ENCODE data around the gene MSMP.

The MSMP gene

GRCh38 chr9:35783418-35783817 lies 29.3 kb upstream of the MSMP start:
- Mint-ChIP-seq H3K4me1 (no peaks in the 10 kb centered on the region), H3K27me3 (no peaks in the 10 kb centered on the region), H3K9me3 (peaks cover 4% of the 10 kb centered on the region), H3K4me3 (no peak overlapping the region), H3K36me3 (ENCODE audit: low read depth) (peaks cover 32% of the 10 kb centered on the region), H3K27ac (no peak overlapping the region)
- DNase-seq (no peak), ATAC-seq (no peak)

GRCh38 chr9:35781066-35781465 lies 27.0 kb upstream of the MSMP start:
- H3K27me3 Mint-ChIP-seq, result no peaks in the 10 kb centered on the region
- peaks cover 4% of the 10 kb centered on the region for H3K9me3 Mint-ChIP-seq

GRCh38 chr9:35778496-35778895 lies 24.4 kb upstream of the MSMP start:
- DNase-seq (no peak), ATAC-seq (no peak)
- H3K9me3 Mint-ChIP-seq, result peaks cover 3% of the 10 kb centered on the region
- no peak overlapping the region for H3K27ac Mint-ChIP-seq
- no peak overlapping the region for H3K4me3 Mint-ChIP-seq
- H3K36me3 Mint-ChIP-seq (ENCODE audit: low read depth), result peaks cover 18% of the 10 kb centered on the region
- H3K4me1 Mint-ChIP-seq, result peaks cover 4% of the 10 kb centered on the region
- H3K27me3 Mint-ChIP-seq, result no peaks in the 10 kb centered on the region

More at GRCh38 chr9:35781066-35781465, 27.0 kb upstream of the MSMP start:
- Mint-ChIP-seq H3K36me3 (ENCODE audit: low read depth) (peaks cover 31% of the 10 kb centered on the region), H3K27ac (no peak overlapping the region), H3K4me3 (no peak overlapping the region), H3K4me1 (no peaks in the 10 kb centered on the region)
- DNase-seq (no peak), ATAC-seq (no peak)

DNA sequence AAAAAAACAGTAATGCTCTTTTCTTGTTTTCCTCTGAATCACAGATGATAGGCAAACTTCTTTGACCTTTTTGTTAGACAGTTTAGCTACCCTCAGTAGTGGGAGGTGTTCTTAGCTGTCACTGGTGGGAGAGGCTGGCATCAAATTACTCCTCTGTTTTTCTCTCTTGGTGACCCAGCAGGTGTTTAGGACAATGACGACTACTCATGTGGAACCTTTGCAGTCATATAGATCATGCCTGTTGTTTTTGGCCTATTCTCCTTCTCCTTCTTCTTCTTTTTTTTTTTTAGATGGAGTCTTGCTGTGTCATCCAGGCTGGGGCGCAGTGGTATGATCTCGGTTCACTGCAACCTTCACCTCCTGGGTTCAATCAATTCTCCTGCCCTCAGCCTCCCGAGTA lies 21.9 kb upstream of the MSMP start:
- no peak for ATAC-seq
- no peaks in the 10 kb centered on the region for H3K9me3 Mint-ChIP-seq
- H3K4me1 Mint-ChIP-seq, result peaks cover 4% of the 10 kb centered on the region
- no peak overlapping the region for H3K27ac Mint-ChIP-seq
- H3K36me3 Mint-ChIP-seq (ENCODE audit: low read depth), result peaks cover 14% of the 10 kb centered on the region
- H3K27me3 Mint-ChIP-seq, result no peaks in the 10 kb centered on the region
- H3K4me3 Mint-ChIP-seq, result no peak overlapping the region
- DNase-seq, result no peak

DNA sequence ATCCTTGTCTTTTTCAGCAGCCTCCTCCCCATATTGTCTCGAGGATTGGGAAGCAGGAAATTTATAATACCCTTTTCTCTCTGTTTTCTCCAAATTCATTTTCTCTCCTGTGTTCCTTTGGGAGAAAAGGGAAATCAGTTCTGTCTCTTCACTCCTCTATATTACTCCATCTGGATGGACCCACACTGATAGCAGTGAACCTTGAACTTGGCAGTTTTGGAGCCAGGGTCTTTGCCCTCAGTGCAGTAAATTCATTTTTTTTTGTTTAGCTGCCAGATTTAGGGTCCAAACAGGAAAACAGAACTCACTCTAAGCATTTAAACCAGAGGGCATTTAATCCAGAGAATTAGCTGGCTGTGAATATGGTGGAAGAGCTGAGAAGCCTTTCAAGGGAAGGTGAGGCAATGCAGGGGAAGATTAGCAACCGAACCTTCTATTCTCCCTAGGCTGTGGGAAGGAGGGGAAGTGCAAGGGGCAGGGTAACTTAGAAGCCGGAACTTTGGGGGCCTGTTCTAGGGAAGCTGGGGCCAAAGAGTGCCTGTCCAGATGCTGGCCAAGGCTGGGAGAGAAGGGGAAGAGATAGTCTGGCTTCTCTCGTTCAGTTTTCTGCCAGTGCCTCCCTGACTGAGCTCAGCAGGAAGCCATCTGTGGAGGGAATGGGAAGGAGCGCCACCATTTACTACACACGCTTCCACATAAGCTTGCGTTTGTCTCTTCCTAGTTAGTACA lies 21.0 kb upstream of the MSMP start:
- no peak overlapping the region for H3K4me3 Mint-ChIP-seq
- no peak for ATAC-seq

DNA sequence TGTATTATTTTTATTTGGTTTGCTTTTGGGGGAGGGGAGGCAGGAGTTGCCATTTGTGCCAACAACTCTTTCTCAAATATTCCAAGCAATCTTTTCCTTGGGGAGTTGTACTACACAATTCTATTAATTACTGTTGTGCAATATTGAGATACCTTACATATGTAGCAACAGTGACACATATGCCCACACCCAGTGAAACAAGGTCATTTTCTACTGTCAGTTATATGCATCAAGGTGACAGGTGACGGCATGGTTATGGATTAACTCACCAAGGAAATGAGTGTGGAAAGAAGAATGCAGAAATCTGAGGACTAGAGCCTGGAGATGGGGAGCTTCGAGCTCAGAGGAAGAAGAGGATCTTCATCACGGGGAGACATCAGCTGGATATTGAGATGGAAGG lies 17.9 kb upstream of the MSMP start:
- Mint-ChIP-seq H3K9me3 (no peaks in the 10 kb centered on the region), H3K4me1 (peaks cover 4% of the 10 kb centered on the region), H3K27me3 (no peaks in the 10 kb centered on the region), H3K4me3 (no peak overlapping the region), H3K36me3 (ENCODE audit: low read depth) (no peaks in the 10 kb centered on the region), H3K27ac (no peak overlapping the region)
- no peak for DNase-seq
- no peak for ATAC-seq

More for the DNA sequence above, 21.0 kb upstream of the MSMP start:
- no peak for DNase-seq
- Mint-ChIP-seq H3K27ac (no peak overlapping the region), H3K4me1 (peaks cover 4% of the 10 kb centered on the region), H3K36me3 (ENCODE audit: low read depth) (peaks cover 6% of the 10 kb centered on the region), H3K27me3 (no peaks in the 10 kb centered on the region), H3K9me3 (no peaks in the 10 kb centered on the region)

GRCh38 chr9:35771534-35771933 lies 17.5 kb upstream of the MSMP start:
- Mint-ChIP-seq H3K4me3 (no peak overlapping the region), H3K27ac (no peak overlapping the region), H3K4me1 (peaks cover 4% of the 10 kb centered on the region), H3K27me3 (no peaks in the 10 kb centered on the region), H3K36me3 (ENCODE audit: low read depth) (no peaks in the 10 kb centered on the region), H3K9me3 (no peaks in the 10 kb centered on the region)
- DNase-seq (no peak), ATAC-seq (no peak)

DNA sequence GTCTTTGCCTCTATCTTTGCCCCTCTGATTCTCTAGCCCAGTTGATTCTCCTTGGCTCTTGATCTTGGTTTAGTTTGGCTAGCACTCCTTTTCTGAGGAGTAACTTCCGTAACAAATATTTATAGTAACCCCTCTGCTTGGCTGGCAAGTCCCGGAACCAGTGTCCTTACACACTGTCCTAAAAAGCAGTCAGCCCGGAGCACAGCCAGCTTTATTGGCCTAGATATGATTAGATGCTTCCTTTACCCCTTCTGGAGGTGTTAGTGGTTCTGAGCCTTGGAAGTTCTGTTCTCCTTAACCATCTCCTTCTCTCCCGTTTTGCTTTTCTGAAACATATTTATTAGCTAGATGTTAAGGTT lies 17.0 kb upstream of the MSMP start:
- H3K4me1 Mint-ChIP-seq, result peaks cover 8% of the 10 kb centered on the region
- no peak for ATAC-seq
- DNase-seq, result no peak
- H3K9me3 Mint-ChIP-seq, result no peaks in the 10 kb centered on the region
- no peak overlapping the region for H3K27ac Mint-ChIP-seq
- H3K4me3 Mint-ChIP-seq, result no peak overlapping the region
- H3K36me3 Mint-ChIP-seq (ENCODE audit: low read depth), result no peaks in the 10 kb centered on the region
- H3K27me3 Mint-ChIP-seq, result no peaks in the 10 kb centered on the region

DNA sequence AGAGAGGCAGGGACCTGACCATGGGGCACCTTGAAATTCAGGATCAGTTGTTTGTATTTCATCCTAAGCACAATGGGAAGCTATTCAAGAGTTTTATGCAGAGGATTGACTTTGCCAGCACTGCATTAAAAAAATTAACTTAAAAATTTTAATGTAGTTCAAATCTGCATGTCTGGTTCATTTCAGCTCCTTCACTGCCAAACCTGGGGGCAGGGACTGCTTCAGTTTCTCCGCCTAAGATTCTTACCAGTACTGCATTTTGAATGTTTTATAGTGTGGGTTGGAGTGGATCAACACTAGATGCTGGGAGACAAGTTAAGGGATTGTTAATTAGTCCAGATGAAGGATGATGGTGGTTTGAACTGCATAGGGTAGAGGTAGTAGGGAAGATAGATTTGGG lies 15.7 kb upstream of the MSMP start:
- Mint-ChIP-seq H3K4me3 (no peak overlapping the region), H3K9me3 (no peaks in the 10 kb centered on the region), H3K4me1 (peaks cover 5% of the 10 kb centered on the region), H3K27ac (no peak overlapping the region), H3K27me3 (no peaks in the 10 kb centered on the region), H3K36me3 (ENCODE audit: low read depth) (no peaks in the 10 kb centered on the region)
- ATAC-seq (no peak), DNase-seq (no peak)

DNA sequence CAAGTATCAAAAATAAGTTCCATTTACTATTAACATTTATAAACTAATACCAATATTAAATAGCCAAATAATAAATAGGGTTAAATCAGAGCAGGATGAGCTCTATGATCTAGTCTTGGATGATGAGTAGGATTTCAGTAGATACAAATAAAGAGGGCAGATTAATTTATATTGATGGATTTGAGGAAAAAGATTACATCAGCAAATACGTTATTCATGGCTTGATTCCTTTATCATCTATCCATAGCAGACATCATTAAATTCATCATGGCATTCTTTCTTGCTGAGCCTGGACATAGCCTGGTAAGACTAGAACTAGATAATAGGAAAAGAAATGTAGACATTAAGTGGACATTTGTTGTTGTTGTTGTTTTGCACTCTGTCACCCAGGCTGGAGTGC lies 13.4 kb upstream of the MSMP start:
- no peaks in the 10 kb centered on the region for H3K36me3 Mint-ChIP-seq (ENCODE audit: low read depth)
- no peaks in the 10 kb centered on the region for H3K27me3 Mint-ChIP-seq
- H3K9me3 Mint-ChIP-seq, result no peaks in the 10 kb centered on the region
- no peak overlapping the region for H3K27ac Mint-ChIP-seq
- H3K4me3 Mint-ChIP-seq, result no peak overlapping the region
- DNase-seq (no peak), ATAC-seq (no peak)
- peaks cover 5% of the 10 kb centered on the region for H3K4me1 Mint-ChIP-seq

GRCh38 chr9:35766997-35767396 lies 12.9 kb upstream of the MSMP start:
- no peaks in the 10 kb centered on the region for H3K27me3 Mint-ChIP-seq
- no peaks in the 10 kb centered on the region for H3K9me3 Mint-ChIP-seq
- H3K36me3 Mint-ChIP-seq (ENCODE audit: low read depth), result no peaks in the 10 kb centered on the region

DNA sequence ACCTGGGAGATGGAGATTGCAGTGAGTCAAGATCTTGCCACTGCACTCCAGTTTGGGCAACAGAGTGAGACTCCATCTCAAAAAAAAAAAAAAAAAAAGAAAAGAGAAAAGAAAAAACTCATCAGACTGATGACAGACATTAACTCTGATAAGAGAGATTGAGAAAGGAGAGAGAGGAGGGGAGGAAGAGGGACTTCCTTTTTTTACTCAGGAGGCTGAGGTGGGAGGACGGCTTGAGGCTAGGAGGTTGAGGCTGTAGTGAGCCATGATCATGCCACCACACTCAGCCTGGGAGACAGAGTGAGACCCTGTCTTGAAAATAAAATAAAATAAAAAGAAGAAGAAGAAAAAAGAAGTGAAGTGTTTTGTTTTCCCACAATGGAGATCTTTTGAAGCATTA lies 9.7 kb upstream of the MSMP start:
- no peak for DNase-seq
- no peak for ATAC-seq
- no peaks in the 10 kb centered on the region for H3K9me3 Mint-ChIP-seq
- H3K27me3 Mint-ChIP-seq, result no peaks in the 10 kb centered on the region
- H3K4me3 Mint-ChIP-seq, result no peak overlapping the region
- H3K4me1 Mint-ChIP-seq, result peaks cover 20% of the 10 kb centered on the region
- no peak overlapping the region for H3K27ac Mint-ChIP-seq
- peaks cover 1% of the 10 kb centered on the region for H3K36me3 Mint-ChIP-seq (ENCODE audit: low read depth)

More at GRCh38 chr9:35766997-35767396, 12.9 kb upstream of the MSMP start:
- Mint-ChIP-seq H3K4me3 (no peak overlapping the region), H3K4me1 (peaks cover 5% of the 10 kb centered on the region), H3K27ac (no peak overlapping the region)
- no peak for DNase-seq
- no peak for ATAC-seq

GRCh38 chr9:35763181-35763580 lies 9.1 kb upstream of the MSMP start:
- no peak overlapping the region for H3K27ac Mint-ChIP-seq
- no peak overlapping the region for H3K4me3 Mint-ChIP-seq
- peaks cover 26% of the 10 kb centered on the region for H3K4me1 Mint-ChIP-seq
- peaks cover 5% of the 10 kb centered on the region for H3K36me3 Mint-ChIP-seq (ENCODE audit: low read depth)
- H3K9me3 Mint-ChIP-seq, result no peaks in the 10 kb centered on the region
- no peaks in the 10 kb centered on the region for H3K27me3 Mint-ChIP-seq
- DNase-seq, result no peak
- ATAC-seq, result no peak

DNA sequence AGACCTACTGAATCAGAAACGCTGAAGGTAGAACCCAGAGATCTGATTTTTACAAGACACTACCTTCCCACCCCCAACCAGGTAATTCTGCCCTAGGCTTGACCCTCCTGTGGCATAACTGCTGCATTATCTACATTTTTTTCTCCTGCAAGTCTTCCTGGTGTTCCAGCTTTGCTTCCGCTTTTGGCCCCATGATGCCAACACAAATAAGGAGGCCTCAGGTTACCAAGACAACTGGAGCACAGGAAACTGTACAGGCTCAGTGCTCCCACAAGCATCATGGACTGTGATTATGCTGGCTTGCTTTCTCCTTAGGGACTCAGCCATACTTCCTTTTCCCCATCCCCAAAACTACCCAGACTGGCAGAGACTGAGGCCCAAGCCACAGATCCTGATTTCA lies 6.6 kb upstream of the MSMP start:
- Mint-ChIP-seq H3K27ac (no peak overlapping the region), H3K9me3 (no peaks in the 10 kb centered on the region), H3K4me3 (no peak overlapping the region), H3K4me1 (peaks cover 39% of the 10 kb centered on the region), H3K36me3 (ENCODE audit: low read depth) (peaks cover 5% of the 10 kb centered on the region), H3K27me3 (no peaks in the 10 kb centered on the region)
- DNase-seq (no peak), ATAC-seq (no peak)

DNA sequence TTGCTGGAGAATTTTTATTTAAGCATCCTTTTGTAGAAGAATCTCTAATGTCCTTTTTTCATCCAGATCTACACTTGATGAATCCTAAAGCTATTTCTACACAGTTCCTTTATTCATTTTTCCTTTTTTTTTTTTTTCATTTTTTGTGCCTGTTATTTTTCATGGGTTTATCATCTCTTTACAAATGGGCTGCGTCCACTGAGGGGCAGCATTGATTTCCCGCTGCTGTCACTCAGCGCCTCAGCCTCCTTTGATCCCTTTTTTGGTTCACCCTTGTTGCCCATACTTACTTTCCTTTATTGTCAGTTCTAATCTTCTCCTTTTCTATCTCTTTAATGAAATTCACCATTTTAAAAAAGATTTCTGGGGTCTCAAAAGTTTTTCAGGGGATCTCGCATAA lies 5.7 kb upstream of the MSMP start:
- H3K27me3 Mint-ChIP-seq, result no peaks in the 10 kb centered on the region
- ATAC-seq (no peak), DNase-seq (no peak)
- H3K36me3 Mint-ChIP-seq (ENCODE audit: low read depth), result peaks cover 5% of the 10 kb centered on the region
- no peaks in the 10 kb centered on the region for H3K9me3 Mint-ChIP-seq
- no peak overlapping the region for H3K27ac Mint-ChIP-seq
- no peak overlapping the region for H3K4me3 Mint-ChIP-seq
- peaks cover 39% of the 10 kb centered on the region for H3K4me1 Mint-ChIP-seq
